Muscle layer of colon (tissue), 2 donors: Measurements from ENCODE around the gene TRAF3IP1.

Experiments used
- H3K27ac ChIP-seq: one replicate; pipeline ENCODE4 v1.7.0; 2013; ENCODE audit warnings: low read depth, mild to moderate bottlenecking, low read length, moderate library complexity
- H3K27me3 ChIP-seq, 2 donors: one replicate each; pipeline ENCODE4 v1.7.0; 2013; ENCODE audit warnings: low read length in 2 of 2, mild to moderate bottlenecking in 2 of 2; ENCODE audit not compliant: insufficient read depth in 2 of 2, control insufficient read depth in 1 of 2
- H3K36me3 ChIP-seq: one replicate; pipeline ENCODE4 v1.7.0; 2013; ENCODE audit warnings: mild to moderate bottlenecking, low read length; ENCODE audit not compliant: insufficient read depth
- H3K4me1 ChIP-seq: one replicate; pipeline ENCODE4 v1.7.0; 2013; ENCODE audit warnings: mild to moderate bottlenecking, low read length; ENCODE audit not compliant: insufficient read depth
- H3K4me3 ChIP-seq, 2 donors: one replicate each; pipeline ENCODE4 v1.7.0; 2013; ENCODE audit warnings: low read length in 2 of 2, low read depth in 1 of 2, mild to moderate bottlenecking in 1 of 2, moderate library complexity in 1 of 2
- H3K9ac ChIP-seq: one replicate; pipeline ENCODE4 v1.7.0; 2013; ENCODE audit warnings: low read length
- H3K9me3 ChIP-seq: one replicate; pipeline ENCODE4 v1.7.0; 2013; ENCODE audit warnings: mild to moderate bottlenecking, low read length
- donor health status: abdominal sarcoma.
- donor health status: Adenocarcinoma of cecum.

TRAF3IP1 gene

DNA sequence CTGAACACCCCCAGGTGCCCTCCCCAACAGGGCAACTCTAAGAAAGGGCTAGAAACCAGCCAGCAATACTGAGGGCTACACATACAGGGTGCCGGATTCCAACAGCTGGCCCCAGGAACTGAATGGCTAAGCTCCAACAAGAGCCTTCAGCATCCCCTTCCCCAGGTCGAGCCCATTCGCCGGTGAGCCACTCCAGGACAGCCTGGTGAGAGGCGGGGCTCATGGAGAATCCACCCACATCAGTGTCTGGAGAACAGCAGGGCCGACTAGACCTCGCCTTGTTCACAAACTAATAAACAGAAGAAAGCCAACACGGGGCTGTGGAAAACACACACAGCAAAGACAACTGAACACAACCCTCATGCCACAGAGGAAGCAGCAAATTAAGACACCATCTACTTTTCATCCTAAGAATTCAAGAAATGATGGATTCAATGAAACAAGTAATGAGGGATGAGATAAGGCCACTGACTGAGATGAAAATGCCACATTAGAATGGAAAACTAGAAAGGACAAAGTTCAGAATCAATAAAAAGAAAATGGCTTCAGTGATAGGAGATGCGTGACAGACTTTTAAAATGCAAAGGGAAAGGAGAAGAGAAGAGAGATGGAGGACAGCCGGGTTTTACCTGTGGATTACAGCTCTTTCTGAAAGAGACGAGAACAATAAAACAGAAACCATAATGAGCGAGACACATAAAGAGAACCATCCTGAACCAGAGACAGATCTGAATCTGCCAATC is 40.1 kb upstream of the TRAF3IP1 start:
- H3K9me3 ChIP-seq: no peaks in the 10 kb centered on the region
- no peak overlapping the region for H3K27ac ChIP-seq
- peaks cover 36% of the 10 kb centered on the region for H3K4me1 ChIP-seq
- H3K27me3 ChIP-seq: no peaks in the 10 kb centered on the region
- H3K9ac ChIP-seq: no peak overlapping the region
- H3K36me3 ChIP-seq: peaks cover 21% of the 10 kb centered on the region
- H3K4me3 ChIP-seq: no peak overlapping the region

- Histone ChIP-seq H3K9me3 (no peaks in the 10 kb centered on the region), H3K4me3 (no peak overlapping the region), H3K27ac (no peak overlapping the region), H3K9ac (no peak overlapping the region), H3K27me3 (no peaks in the 10 kb centered on the region), H3K4me1 (peaks cover 53% of the 10 kb centered on the region), H3K36me3 (peaks cover 6% of the 10 kb centered on the region)
Measured at GRCh38 chr2:238281826-238282480, 38.4 kb upstream of the TRAF3IP1 start.

- H3K9ac ChIP-seq: no peak overlapping the region
- peaks cover 3% of the 10 kb centered on the region for H3K36me3 ChIP-seq
- H3K27me3 ChIP-seq: no peaks in the 10 kb centered on the region
- H3K4me3 ChIP-seq: no peak overlapping the region
- H3K27ac ChIP-seq: no peak overlapping the region
- H3K9me3 ChIP-seq: no peaks in the 10 kb centered on the region
- peaks cover 61% of the 10 kb centered on the region for H3K4me1 ChIP-seq
Measured at GRCh38 chr2:238282861-238283738, 37.2 kb upstream of the TRAF3IP1 start.

DNA sequence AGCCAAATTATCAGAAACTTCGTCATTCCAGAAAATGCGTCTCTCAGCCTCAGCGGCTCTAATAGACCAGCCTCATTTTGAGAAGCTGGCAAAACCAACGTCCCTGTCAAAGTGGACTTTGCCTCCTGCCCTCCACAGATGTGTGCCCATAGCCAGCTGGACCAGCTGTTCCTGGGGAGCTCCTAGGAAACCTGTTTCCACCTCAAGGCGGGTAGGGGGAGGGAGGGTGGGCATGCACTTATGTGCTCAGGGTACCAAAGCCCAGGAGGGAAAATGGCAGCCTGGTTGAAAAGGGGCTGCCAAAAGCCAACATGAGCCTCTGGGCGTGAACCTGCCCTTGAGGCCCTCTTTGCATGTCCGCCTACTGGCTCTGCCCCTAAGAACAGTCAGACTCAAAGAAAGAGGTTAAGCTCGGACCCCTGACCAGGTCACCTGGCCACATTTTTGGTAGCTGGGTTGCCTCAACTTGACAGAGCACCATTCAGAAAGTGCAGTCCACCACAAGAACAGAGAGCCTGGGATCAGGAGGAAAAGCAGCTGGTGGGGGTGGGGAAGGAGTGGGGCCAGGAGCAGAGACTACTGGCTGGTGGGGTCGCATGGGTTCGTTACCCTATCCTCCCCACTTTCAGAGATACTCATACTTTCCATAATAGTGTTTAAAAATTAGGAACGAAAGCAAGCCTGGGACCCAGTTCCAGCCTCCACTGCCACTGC is 35.4 kb upstream of the TRAF3IP1 start:
- no peaks in the 10 kb centered on the region for H3K9me3 ChIP-seq
- peaks cover 59% of the 10 kb centered on the region for H3K4me1 ChIP-seq
- peak overlapping the region; percentile 30 for H3K9ac ChIP-seq
- H3K27ac ChIP-seq: peak overlapping the region; percentile 67
- H3K4me3 ChIP-seq: peak overlapping the region in 1 of 2 donors; percentile 33
- no peaks in the 10 kb centered on the region for H3K27me3 ChIP-seq
- no peaks in the 10 kb centered on the region for H3K36me3 ChIP-seq

- Histone ChIP-seq H3K27ac (peak overlapping the region; percentile 85), H3K4me3 (peak overlapping the region in 1 of 2 donors; percentile 89), H3K9me3 (no peaks in the 10 kb centered on the region), H3K36me3 (no peaks in the 10 kb centered on the region), H3K27me3 (no peaks in the 10 kb centered on the region), H3K4me1 (peaks cover 59% of the 10 kb centered on the region), H3K9ac (peak overlapping the region; percentile 99)
Measured at GRCh38 chr2:238285653-238286082, 34.6 kb upstream of the TRAF3IP1 start.

DNA sequence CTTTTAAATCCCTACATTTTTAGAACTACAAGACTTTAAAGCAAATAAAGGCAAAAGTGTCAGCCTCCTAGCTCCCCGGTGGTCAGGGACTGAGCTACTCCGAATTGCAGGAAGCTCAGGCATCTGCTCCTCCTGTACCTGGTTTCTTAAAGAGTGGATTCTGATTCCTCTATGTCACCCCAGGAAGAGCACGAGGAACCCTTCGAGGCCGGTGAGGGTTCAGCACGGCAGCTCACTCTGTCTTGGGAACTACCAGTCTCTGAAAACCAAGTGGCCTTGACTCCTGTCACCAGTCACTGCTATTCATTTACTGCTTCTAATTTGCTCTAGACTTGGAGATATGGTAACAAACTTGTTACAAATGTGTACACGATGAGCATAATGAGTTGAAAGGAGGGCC is 34.2 kb upstream of the TRAF3IP1 start:
- H3K36me3 ChIP-seq: no peaks in the 10 kb centered on the region
- no peaks in the 10 kb centered on the region for H3K27me3 ChIP-seq
- H3K4me3 ChIP-seq: peak overlapping the region in 1 of 2 donors; percentile 89
- peak overlapping the region; percentile 99 for H3K9ac ChIP-seq
- H3K4me1 ChIP-seq: peaks cover 59% of the 10 kb centered on the region
- H3K27ac ChIP-seq: peak overlapping the region; percentile 85
- no peaks in the 10 kb centered on the region for H3K9me3 ChIP-seq

GRCh38 chr2:238286551-238286950 is 33.8 kb upstream of the TRAF3IP1 start:
- H3K9me3 ChIP-seq: no peaks in the 10 kb centered on the region
- H3K36me3 ChIP-seq: no peaks in the 10 kb centered on the region
- peaks cover 58% of the 10 kb centered on the region for H3K4me1 ChIP-seq
- peak overlapping the region in 1 of 2 donors; percentile 89 for H3K4me3 ChIP-seq
- H3K27me3 ChIP-seq: no peaks in the 10 kb centered on the region
- peak overlapping the region; percentile 99 for H3K9ac ChIP-seq
- H3K27ac ChIP-seq: peak overlapping the region; percentile 85

GRCh38 chr2:238286987-238287736 is 33.2 kb upstream of the TRAF3IP1 start:
- H3K36me3 ChIP-seq: no peaks in the 10 kb centered on the region
- peaks cover 54% of the 10 kb centered on the region for H3K4me1 ChIP-seq
- peak overlapping the region; percentile 99 for H3K9ac ChIP-seq
- H3K4me3 ChIP-seq: peak overlapping the region; percentile 87 to 89
- peak overlapping the region; percentile 85 for H3K27ac ChIP-seq
- no peaks in the 10 kb centered on the region for H3K27me3 ChIP-seq
- no peaks in the 10 kb centered on the region for H3K9me3 ChIP-seq

DNA sequence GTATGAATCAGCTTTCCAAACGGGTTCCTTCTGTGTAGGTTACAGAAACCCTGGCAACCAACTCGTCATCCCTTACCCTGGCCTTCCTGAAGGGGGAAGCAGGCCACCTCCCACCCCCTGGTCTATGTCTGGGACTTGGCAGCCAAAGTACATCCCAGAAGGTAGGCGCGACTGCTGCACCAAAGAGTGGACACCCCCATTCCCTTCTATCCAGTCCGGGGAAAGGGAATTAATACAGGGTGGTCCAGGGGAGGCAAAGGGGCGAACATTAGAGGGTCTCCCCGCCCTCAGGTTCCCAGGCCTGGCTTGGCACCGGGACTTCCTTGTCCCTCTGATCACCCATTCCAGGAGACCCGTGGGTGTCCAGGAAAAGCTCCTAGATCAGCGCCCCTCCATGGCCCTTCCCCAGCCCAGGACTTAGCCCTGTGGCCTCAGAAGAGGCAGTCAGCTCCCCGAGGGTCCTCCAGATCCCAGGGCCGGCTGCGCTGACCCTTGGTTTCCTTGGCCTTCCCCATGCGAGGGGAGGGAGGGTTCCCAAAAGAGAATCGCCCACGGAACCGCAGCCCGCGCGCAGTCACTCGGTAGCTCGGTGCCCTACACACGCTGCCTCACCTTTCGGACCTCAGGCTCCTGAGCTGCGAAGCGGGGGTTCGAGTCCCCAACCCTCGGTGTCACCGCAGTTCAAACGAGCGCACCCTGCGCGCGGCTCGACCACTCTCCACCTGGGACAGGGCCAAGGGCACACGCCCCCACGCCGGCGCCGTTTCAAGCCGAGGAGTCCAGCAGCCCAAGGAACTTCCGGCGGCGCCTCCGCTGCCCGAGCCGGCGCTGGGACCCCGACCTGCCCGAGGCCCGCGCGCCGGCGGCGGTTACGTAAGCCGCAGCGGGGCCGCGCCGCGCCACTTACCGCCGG is 32.3 kb upstream of the TRAF3IP1 start, which contains the start of gene PER2:
Gene PER2, minus strand, starts transcription at position 874 of the 913 bp plus-strand sequence. CDS start 10,674 bp downstream, outside the sequence.
- no peaks in the 10 kb centered on the region for H3K27me3 ChIP-seq
- H3K4me1 ChIP-seq: peaks cover 50% of the 10 kb centered on the region
- no peaks in the 10 kb centered on the region for H3K9me3 ChIP-seq
- H3K4me3 ChIP-seq: peak within 1 kb of the TSS; percentile 87 to 89
- H3K36me3 ChIP-seq: no peaks in the 10 kb centered on the region
- H3K9ac ChIP-seq: peak within 1 kb of the TSS; percentile 99
- peak within 1 kb of the TSS; percentile 85 for H3K27ac ChIP-seq
